GM19438 (cell line): ENCODE data around the gene ARHGAP30.
A peak's percentile ranks its signal among the peaks of the same experiment; 100 is the strongest.
"Not testable (repeated sequence)": the region's sequence is repeated elsewhere in the genome, so short reads cannot be mapped to it uniquely, and the experiment has no call there.

Experiments
- ATAC-seq: cut with Tn5 transposase; IDR thresholded peaks from one replicate; pipeline ENCODE4 v1.9.1; 2021; ENCODE audit warnings: low read depth; ENCODE audit not compliant: unreplicated experiment

ARHGAP30 gene

DNA sequence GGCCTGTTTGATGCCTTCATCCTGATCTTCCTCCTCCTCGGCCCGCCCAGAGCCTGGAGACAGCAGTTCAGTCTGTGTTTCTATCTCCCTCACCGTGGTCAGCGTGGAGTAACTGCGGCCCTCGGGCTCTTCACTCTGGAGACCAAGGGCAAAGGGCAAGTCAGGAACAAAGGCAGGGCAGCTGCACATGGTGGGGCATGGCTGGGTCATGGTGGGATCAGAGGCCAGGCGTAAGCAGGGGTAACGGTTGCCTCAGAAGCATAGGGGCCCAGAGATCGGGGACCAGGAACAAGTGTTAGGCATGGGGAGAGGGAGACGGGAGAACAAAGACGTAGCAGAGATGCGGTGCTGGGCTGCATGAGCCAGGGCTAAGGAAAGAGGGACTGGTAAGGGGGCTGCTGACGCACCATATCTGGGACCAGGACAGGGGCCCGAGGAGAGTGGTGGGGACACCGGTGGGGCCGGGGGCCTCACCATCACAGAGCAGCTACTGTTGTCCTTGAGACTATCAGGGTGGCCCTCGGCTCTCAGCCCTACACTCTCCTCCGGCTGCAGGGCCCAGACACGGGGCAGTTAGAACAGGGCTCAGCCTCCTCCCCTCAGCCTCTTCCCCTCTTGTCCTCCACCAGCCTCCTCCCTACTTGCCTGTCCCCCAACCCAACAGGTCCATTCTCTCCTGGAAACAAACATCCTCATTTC is 3.2 kb upstream of the ARHGAP30 start:
- ATAC-seq = no peak

DNA sequence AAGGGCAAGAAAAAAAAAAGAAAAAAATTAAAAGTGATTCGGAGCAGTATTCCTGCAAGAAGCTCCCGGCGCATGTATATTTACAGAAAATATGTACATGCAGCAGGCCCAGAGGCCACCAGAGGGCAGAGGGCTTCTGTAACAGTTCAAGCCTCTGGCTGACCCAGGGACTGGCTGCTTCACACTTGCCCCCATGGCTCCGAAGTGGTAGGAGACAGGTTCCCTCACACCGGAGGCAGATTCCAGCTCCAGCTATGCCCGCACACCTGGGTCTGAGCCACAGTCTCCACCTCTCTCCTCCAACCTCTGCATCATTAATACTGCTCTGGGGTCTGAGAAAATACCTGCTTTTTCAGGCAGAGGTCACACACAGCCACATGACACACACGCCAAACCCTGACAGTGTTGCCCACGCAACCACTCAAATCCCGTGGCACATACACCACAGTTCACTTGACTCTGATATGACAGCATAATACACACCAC is 2.2 kb upstream of the ARHGAP30 start:
- ATAC-seq = no peak

DNA sequence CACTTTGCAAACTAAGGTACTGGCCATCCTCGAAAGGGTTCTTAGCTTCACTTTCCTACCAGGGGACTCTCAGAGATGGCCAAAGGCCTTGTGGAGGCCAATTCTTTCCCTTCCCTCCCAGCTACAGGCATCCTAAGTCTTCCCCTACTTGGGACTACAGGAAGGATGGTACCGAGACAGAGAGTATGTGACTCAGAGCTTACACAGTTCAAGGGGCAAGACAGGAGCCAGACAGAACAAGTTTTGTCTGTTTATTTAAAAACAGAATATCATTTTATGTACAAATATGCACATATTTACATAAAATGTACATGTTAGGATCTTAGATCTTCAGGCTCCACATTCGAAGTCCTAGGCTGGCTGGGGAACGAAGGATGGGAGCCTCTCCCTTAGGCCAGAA is 1.1 kb upstream of the ARHGAP30 start:
- no peak for ATAC-seq

DNA sequence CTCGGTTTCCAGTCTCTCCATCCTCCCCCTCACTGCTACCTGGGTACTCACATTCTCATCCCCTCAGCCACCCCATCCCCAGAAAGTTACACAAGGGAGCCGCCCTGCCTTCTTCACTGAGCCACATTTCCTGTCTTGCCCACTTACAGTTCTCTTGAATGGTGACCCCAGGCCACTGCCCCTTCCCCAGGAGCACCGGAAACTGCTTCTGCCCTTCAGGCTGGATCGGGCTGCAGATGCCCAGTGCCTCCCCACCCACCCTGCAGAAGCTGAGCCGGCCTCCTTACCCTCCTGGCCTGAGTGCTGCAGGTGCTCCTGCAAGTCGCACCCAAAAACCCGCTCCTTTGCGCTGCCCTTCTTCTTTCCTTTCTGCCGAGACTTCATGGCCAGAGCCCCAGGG is 450 bp downstream of the ARHGAP30 start:
- ATAC-seq = peak; percentile 7

DNA sequence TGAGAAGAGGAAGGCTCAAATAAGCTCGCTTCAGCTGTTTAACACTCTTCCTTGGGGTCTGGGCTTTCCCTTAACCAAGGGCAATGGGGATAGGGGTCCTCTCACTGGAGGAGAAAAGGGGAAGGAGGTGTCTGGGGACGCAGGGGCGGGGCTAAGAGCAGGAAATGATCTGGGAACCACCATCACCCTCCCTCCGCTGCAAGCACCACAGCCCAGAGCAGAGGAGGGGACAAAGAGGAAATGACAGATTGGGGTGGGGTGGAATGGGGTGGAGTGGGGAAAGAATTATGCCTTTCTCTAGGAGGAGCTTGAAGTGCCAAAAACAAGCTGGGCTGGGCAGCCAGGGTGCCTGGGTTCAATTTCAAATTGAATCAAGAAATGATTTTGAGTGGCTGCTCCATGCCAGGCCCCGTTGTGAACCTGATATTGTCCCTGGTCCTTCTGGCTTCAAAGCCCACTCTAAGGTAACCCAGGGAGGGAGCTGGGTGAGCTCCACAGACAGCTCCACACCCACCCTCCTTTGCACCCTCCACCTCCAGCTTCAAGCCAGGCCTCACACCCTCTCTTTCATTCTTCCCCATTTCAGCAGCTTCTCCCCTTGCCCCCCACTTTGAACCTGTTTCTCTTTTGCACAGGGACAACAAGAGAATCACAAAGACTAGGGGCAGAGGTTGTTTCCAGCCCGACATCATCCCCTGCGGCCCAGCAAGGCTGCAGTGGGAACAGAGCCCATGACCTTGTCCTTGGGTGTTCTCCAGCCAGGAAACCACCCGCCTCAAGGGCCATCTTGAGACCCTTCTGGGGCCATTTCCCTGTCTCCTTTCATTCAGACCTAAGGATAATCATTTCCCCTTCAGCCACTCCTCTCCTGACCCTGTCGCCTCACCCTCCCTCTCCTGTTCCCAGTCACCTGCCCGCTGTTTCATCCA is 1.1 kb downstream of the ARHGAP30 start:
- peak; percentile 56 for ATAC-seq

DNA sequence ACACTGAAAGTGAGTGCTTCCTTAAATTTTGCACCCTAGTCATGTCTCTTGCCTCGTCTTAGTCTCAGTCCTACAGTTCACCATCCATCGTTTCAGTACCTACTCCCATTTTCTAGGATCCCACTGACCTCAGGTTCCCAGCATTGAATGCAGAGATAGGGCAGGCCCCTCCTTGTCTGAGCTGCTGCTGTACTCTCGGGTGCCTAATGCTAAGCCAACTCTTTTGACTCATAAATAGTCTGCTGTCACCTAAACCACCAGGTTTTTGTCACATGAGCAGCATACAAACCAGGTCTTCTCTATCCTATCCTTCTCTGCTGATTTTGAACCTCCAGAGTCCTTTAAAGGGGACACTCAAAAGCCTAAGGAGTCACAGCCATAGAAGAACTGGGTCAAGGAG is 3.0 kb downstream of the ARHGAP30 start:
- ATAC-seq = no peak

DNA sequence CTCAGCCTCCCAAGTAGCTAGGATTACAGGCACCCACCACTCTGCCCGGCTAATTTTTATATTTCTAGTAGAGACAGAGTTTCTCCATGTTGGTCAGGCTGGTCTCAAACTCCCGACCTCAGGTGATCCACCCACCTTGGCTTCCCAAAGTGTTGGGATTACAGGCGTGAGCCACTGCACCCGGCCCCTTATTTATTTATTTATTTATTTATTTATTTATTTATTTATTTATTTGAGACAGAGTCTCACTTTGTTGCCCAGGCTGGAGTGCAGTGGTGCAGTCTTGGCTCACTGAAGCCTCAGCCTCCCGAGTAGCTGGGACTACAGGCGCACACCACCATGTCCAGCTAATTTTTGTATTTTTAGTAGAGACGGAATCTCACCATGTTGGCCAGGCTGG is 4.0 kb downstream of the ARHGAP30 start:
- not testable (repeated sequence) for ATAC-seq

DNA sequence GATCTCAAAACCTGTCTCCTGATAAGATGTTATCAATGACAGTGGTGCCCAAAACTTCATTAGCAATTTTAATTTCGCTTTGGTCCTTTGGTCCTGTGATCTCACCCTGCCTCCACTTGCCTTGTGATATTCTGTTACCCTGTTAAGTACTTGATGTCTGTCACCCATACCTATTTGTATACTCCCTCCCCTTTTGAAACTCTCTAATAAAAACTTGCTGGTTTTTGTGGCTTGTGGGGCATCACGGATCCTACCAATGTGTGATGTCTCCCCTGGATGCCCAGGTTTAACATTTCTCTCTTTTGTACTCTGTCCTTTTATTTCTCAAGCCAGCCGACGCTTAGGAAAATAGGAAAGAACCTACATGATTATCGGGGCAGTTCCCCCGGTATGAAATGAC is 5.8 kb downstream of the ARHGAP30 start:
- ATAC-seq = not testable (repeated sequence)

DNA sequence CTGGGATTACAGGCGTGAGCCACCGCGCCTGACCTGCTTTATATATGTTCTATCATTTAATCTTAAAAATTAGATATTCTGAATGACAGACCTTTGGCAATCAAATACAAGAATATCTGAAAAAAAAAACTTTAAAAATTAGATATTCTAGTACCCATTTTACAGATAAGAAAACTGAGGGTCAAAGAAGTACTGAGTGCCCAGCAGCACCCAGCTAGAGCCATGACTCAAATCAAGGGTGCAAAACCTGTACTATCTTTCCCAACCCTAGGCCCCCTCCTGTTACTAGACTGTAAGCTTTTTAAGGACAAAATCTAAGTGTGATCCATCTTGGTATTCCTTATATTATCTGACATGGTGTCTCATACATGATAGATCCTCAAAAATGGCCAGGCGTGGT is 8.3 kb downstream of the ARHGAP30 start:
- ATAC-seq = no peak

DNA sequence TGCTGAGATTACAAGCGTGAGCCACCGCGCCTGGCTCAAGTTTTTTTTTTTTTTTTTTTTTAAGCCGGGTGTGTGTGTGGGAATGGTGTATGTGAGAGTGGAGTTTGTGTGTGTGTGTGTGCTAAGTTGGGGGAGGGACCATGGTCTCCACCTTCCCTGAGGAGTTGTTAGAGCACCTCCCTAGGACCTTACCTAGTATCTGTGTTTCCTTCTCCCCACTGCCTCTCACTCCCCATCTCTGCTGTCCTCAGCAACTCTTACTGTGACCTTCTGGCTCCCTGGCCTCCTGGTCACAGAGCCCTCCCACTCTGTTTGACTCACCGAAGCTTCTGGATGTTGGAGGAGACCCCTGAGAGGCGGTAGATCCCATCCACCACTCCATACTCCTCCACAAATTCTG is 10.4 kb downstream of the ARHGAP30 start:
- no peak for ATAC-seq

DNA sequence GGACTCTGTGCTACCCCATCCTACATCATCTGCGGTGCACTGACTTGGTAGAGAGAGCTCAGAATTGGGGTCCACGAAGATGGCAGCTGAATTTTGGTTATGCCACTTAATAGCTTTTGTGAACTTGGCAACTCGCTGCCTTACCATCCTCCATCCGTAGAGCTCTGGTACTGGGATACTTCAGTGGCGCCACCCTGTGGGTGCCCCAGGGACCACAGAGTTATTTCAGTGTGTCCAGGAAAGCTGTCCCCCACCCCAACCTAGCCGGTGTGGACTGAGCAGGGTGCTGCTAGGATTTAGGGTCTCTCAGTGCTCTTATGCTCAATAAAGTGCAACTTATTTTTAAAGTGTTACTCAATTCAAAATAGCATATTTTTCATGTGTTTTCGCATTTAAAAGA is 14.9 kb downstream of the ARHGAP30 start:
- ATAC-seq = no peak

DNA sequence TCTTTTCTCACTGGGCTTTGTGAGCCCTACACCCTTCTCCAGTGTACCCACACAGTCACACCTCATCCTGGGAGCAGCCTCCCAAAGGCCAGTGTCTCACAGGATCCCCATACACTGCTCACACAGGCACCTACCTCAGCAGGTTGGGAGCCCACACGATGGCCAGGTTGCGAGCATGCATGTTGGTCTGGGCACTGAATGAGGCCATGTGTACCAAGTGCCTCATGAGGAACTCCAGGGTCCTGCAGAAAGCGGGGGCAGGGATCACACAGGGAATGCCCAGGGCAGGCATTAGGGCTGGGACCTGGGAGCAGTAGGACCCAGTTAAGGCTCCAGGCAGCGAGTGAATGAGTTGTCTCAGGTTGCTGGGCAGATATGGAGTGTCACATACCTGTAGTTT is 15.5 kb downstream of the ARHGAP30 start:
- ATAC-seq = no peak

DNA sequence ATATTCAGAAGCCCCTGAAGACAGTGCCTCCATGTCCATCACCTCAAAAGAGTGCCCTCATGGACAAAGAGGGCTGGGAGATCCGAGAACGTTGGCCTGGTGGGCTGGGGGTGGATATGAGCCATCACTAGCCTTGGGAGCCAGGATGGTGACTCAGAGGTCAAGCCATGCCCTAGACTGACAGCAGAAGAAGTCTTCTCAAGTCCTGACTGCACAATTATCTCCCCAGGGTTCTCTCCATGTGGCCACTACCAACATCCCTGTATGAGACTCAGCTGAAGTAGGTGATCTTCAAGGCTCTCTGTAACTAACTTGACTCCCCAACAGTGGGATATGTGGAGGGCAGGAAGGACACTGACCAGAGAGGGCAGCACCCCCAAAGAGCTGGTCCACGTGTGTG is 16.8 kb downstream of the ARHGAP30 start:
- ATAC-seq = no peak

DNA sequence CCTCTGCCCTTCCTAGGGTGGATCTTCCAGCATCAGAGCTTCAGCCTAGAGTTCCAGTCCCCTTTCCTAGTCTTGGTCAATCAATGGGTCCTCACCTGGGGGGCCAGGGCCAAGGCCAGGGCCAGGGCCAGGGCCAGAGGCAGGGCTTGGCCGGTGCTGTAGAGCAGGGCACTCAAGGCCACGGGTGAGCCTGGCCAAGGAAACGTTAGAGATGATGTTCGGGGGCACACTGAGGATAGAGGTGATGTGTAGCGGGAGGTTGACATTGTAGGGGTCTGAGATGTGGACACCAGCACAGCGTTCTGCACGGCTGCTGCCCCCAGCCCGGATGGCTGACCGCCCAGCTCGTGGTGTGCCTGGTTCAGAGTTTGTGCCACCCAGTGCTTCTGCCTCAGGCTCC is 18.5 kb downstream of the ARHGAP30 start:
- no peak for ATAC-seq

DNA sequence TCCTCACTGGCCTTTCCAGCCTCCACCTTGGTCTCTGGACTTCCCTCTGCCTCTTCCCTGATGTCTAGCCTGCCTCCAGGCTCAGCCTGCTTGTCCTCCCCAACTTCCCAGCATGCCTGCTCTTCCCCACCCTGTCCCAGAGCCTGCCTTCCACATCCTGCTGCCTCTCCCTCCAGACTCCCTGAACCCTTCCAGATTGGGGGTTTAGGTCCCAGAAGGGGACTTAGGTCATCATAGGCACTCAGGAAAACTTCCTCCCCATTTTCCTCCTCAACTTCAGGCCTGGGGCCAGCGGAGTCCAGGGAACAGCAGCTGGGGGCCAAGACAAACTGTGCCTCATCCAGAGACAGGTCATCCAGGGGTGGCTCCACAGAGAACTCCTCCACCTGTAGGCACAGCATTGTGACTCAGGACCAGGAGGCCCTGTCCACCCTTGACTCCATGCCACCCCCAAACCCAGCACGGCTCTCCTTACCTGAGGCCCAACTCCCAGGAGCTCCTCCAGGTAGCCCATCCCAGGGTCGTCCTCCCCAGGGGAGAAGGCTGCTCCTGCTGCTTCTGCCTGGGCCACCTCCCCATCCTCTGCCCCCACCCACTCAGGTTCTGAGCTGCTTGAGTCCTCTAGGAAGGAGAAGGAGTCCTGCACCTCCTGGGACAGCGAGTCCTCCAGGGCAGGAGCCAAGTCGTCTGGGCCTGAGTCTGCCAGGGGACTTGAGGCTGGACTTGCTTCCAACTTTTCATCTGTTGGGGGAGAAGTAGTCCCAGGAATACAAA is 20.6 kb downstream of the ARHGAP30 start:
- no peak for ATAC-seq

DNA sequence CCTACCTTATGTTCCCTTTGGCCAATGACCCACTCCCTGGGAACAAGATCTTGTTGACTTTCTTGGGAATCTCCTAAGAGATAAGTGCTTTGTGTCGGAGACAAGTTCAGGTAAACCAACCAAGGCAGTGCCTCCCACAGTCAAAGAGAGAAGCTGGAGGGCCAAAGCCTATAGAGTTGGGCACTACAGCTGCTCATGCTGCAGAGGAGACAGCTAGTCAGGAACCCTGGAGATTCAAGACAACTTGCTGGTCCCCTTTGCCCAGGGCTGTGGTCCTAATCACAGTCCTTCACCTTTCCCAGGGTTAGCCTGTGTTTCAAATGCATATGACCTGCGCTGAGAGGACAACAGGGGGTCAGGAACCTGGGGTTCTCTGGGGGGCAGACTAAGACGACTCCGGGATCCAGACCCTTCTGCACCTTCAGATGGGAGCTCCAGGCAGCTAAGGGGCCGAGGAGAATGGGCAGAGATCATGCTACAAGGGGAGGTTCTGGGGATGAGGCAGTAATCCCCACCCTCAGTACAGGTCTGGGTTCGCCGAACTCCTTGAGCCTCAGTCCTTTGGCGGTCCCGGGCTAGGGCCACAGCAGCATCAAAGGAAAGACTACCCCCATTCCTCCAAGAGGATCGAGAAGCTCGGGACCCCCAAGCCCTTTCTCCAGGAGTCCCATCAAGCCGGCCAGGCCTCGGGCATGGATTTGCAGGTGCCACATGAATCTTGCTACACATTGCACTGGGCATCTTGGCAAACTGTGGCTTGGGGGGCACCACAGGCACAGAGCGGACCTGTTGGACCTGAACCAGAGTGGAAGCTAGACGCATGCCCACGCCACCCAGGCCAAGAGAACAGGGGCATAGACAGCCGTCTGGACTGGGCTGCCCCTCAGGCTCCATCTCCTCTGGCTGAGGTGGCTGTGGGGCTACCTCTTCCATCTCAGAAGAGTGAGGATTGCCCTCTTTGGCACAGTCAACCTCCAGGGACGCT is 22.0 kb downstream of the ARHGAP30 start:
- ATAC-seq = no peak

DNA sequence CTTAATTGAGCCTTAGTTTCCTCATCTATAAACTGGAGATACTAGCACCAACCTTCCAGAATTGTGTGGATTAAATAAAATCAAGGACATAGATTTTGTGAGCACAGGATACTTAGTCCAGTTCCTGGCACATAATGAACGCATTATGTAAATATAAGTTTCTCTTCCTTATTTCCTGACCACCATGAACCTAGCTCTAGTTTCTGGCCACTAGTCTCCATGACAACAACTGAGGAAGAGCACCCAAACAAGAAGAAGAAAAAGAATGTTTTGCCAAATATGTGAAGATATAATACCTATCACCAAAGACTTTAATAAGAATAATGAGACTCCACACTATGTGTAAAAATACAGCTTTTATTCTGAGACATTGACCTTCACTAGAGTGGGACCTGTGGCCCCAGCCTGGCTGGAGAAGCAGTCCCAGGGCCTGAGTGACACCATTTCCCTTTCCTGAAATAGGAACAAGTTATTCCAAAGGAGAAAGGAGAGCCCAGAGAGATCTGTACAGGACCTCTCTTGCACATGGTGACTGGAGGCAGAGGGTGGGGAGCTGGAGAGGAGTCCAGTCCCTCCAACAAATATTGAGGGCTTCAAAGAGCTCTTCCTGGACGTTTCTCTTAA is 23.0 kb downstream of the ARHGAP30 start:
- no peak for ATAC-seq

DNA sequence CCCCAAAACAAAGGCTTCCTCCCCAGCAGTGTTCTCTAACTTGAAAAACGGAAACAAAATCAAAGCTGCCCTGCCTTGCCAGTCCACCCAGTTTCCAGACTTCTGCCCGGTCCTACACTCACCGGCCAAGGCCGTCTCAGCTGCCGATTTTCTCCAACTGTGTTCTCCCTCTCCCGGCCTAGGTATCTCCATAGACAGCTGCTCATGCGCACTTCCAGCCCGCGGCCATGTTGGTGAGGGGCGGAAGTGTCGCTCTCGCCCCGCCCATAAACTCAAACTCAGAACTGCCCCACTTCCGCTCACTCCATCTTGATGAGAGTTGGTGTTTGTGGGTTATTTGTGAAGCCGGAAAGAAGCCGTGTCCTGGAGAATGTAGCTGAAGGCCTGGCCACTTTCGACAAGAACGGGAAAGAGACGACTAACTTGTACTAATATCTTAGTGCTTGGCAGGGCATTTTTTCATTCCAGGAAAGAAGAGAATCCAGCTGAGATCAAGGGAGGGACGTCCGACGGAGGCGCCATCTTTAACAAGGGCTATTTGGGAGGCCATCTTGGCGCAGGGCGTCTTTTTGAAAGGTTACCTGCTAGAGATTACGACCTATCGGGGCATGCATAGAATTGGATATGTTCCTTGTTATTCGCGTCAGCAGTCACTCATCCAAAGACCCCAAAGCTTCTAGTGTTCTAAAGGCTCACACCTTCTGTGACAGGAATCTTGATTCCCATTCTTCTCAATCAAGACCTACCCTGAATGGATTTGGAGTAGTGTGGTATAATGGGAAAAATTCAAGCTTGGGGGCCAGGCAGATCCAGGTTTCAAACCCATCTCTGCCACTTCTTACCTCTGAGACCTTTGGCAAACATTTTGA is 23.7 kb downstream of the ARHGAP30 start, which contains the start of gene USF1:
Gene USF1 (minus strand): TSS at position 242 of the 869 bp plus-strand sequence. CDS start 2,702 bp downstream, outside the sequence.
- ATAC-seq = peak; percentile 45
